GM12878 (cell line): ENCODE data around the gene TNIP2. TPM values are rescaled to one million over a fixed set of nuclear protein-coding genes. Genes with fewer than 3 reads are reported as not detected.
A peak's percentile ranks its signal among the peaks of the same experiment; 100 is the strongest.

Experiments used
- ATAC-seq: fragments of 200-7000 bp; cut with Tn5 transposase; 3 replicates; pipeline ENCODE4 v1.9.1; 2020; ENCODE audit warnings: mild to moderate bottlenecking, moderate library complexity
- BruUV-seq: library from RNA; stranded (reverse); fragments of 400-500 nt; replicated peaks from 2 replicates; lab custom pipeline; 2021; lab: Mats Ljungman, UMichigan
- CTCF ChIA-PET: fragments of 300-600 bp; sonication (Branson Sonifier 250); formaldehyde crosslinking; extraction: SDS; loops from one replicate; lab custom pipeline; 2021; ENCODE audit warnings: inconsistent platforms; lab: Yijun Ruan, JAX
- POLR2A ChIA-PET: fragments of 350-600 bp; formaldehyde crosslinking; extraction: SDS; loops from one replicate; lab custom pipeline; 2021; ENCODE audit warnings: inconsistent platforms; lab: Charles Lee
- RAD21 ChIA-PET: fragments of 300-600 bp; sonication (Branson Sonifier 250); formaldehyde crosslinking; loops from one replicate; lab custom pipeline; 2023; ENCODE audit warnings: antibody characterized with exemption; ENCODE audit not compliant: unreplicated experiment; lab: Charles Lee
- SMC1A ChIA-PET: fragments of 300-600 bp; sonication (Branson Sonifier 250); formaldehyde crosslinking; loops from one replicate; lab custom pipeline; 2023; ENCODE audit not compliant: unreplicated experiment, uncharacterized antibody; lab: Charles Lee
- DNase-seq: peaks from one replicate; pipeline ENCODE4 v3.0.0-alpha.2; 2011; ENCODE audit warnings: low read depth, low spot score
- FAIRE-seq: peaks from 3 replicates; lab custom pipeline; 2011; peaks lifted over from hg19 to GRCh38; lab: Jason Lieb, UNC
- H2AFZ ChIP-seq: 2 replicates; pipeline ENCODE4 v1.6.0; 2011; ENCODE audit warnings: low read depth, low read length, control low read depth; ENCODE audit not compliant: control insufficient read depth
- H3K27ac ChIP-seq: 2 replicates; pipeline ENCODE4 v1.5.1; 2011; ENCODE audit warnings: control low read depth; ENCODE audit not compliant: control insufficient read depth, insufficient read depth
- H3K27me3 ChIP-seq, 2 experiments: replicated peaks in 1 of 2; 2 replicates each; pipeline versions ENCODE4 v1.6.0 to v1.6.1; 2011; ENCODE audit warnings: low read length in 1 of 2; ENCODE audit not compliant: control insufficient read depth in 2 of 2, insufficient read depth in 2 of 2
- H3K36me3 ChIP-seq, 2 experiments: 2 replicates each; pipeline ENCODE4 v1.5.1; 2011; ENCODE audit warnings: low read length in 1 of 2; ENCODE audit not compliant: control insufficient read depth in 2 of 2, insufficient read depth in 2 of 2
- H3K4me1 ChIP-seq: 2 replicates; pipeline ENCODE4 v1.6.1; 2011; ENCODE audit warnings: mild to moderate bottlenecking, low read length, moderate library complexity, mixed read lengths; ENCODE audit not compliant: control insufficient read depth, insufficient read depth
- H3K4me2 ChIP-seq: 2 replicates; pipeline ENCODE4 v1.6.0; 2011; ENCODE audit warnings: control low read depth; ENCODE audit not compliant: control insufficient read depth, insufficient read depth
- H3K4me3 ChIP-seq: fragments of 200-600 bp; sonication (generic); 2 replicates; pipeline ENCODE4 v1.5.1; 2016
- H3K79me2 ChIP-seq: 2 replicates; pipeline ENCODE4 v1.6.0; 2011; ENCODE audit warnings: low read length; ENCODE audit not compliant: control insufficient read depth, insufficient read depth
- H3K9ac ChIP-seq: 2 replicates; pipeline ENCODE4 v1.8.0; 2011; ENCODE audit warnings: low read length, control low read depth, mixed read lengths; ENCODE audit not compliant: control insufficient read depth, insufficient read depth
- H3K9me3 ChIP-seq: replicated peaks from 3 replicates; pipeline ENCODE4 v1.5.1; 2011; ENCODE audit warnings: mild to moderate bottlenecking, low read length; ENCODE audit not compliant: control insufficient read depth, insufficient read depth
- H4K20me1 ChIP-seq: 2 replicates; pipeline ENCODE4 v1.6.0; 2011; ENCODE audit not compliant: control insufficient read depth, insufficient read depth
- MXI1 ChIP-seq: fragments of 150-350 bp; IDR thresholded peaks from 2 replicates; pipeline ENCODE4 v1.6.1; 2011; ENCODE audit warnings: low read depth, mild to moderate bottlenecking, inconsistent platforms, low read length, improper control_type of control experiment
- NBN ChIP-seq: fragments of 450-650 bp; IDR thresholded peaks from 2 replicates; pipeline ENCODE4 v1.6.1; 2016
- NFYB ChIP-seq: IDR thresholded peaks from 2 replicates; pipeline ENCODE4 v1.6.1; 2011; ENCODE audit warnings: low read depth, mild to moderate bottlenecking, low read length, improper control_type of control experiment, moderate library complexity; ENCODE audit not compliant: insufficient read depth
- POLR2A ChIP-seq: IDR thresholded peaks from 2 replicates; pipeline ENCODE4 v1.6.1; 2011; ENCODE audit warnings: low read depth, mild to moderate bottlenecking, low read length
- POLR2AphosphoS5 ChIP-seq: IDR thresholded peaks from 2 replicates; pipeline ENCODE4 v1.6.1; 2011; ENCODE audit warnings: mild to moderate bottlenecking, low read length, inconsistent platforms
- SPI1 ChIP-seq: IDR thresholded peaks from 2 replicates; pipeline ENCODE4 v1.6.1; 2011; ENCODE audit warnings: low read depth, mild to moderate bottlenecking, low read length, moderate library complexity, borderline replicate concordance; ENCODE audit not compliant: insufficient read depth
- TAF1 ChIP-seq: IDR thresholded peaks from 2 replicates; pipeline ENCODE4 v1.6.1; 2011; ENCODE audit warnings: mild to moderate bottlenecking, low read depth, low read length, borderline replicate concordance
- ZBTB33 ChIP-seq: fragments of 450-650 bp; IDR thresholded peaks from 2 replicates; pipeline ENCODE4 v1.6.1; 2017; ENCODE audit warnings: mild to moderate bottlenecking
- WGBS: methylation state at CpG from one replicate; pipeline ENCODE4 v1.1.6; 2016; ENCODE audit warnings: low lambda C conversion rate; ENCODE audit not compliant: insufficient replicate concordance, insufficient coverage; ENCODE audit errors: missing lambda C conversion rate; 5-methylcytosine and 5-hydroxymethylcytosine counted together
- in situ Hi-C: fragments of 300-500 bp; cut with MboI; formaldehyde crosslinking; loops from 9 replicates; pipeline ENCODE4 v1.14.3; 2018; ENCODE audit warnings: mixed read lengths
- intact Hi-C: fragments of 100-400 bp; cut with micrococcal nuclease; formaldehyde crosslinking; loops from one replicate; pipeline ENCODE4 v1.14.2; 2022; ENCODE audit not compliant: unreplicated experiment
- polyA plus RNA-seq, 11 experiments: library from polyadenylated mRNA; depleted of rRNA in 4 of 11; unstranded in 6 of 11; stranded (reverse) in 5 of 11; fragments of >200 nt; fragmentation: Nextera tagmentation in 4 of 11; fragmentation: Illumina TruSeq in 1 of 11; extraction: Ambion mirVana in 4 of 11; extraction: Trizol in 1 of 11; gene quantifications; 1 replicate in 1 of 11; 2 replicates in 10 of 11; pipeline versions ENCODE4 v1.2.1 to v1.2.3, GENCODE V29; 2011 to 2016; ENCODE audit warnings: inconsistent platforms in 2 of 11, missing spikeins in 2 of 11, low read depth in 1 of 11
- total RNA-seq, 4 experiments: library from RNA; depleted of rRNA in 3 of 4; stranded (reverse); fragments of >200 nt in 3 of 4; fragmentation: Illumina TruSeq in 1 of 4; extraction: Trizol in 1 of 4; gene quantifications; 2 replicates each; pipeline versions ENCODE4 v1.2.1 to v1.2.3, GENCODE V29; 2013 to 2021
- TF ChIP-seq, protein P1 (sequence below): fragments of 450-650 bp; IDR thresholded peaks from 2 replicates; pipeline ENCODE4 v1.6.1; 2016; ENCODE audit warnings: mild to moderate bottlenecking, moderate library complexity, borderline replicate concordance
- TF ChIP-seq, protein P2 (sequence below): fragments of 450-650 bp; IDR thresholded peaks from 2 replicates; pipeline ENCODE4 v1.6.1; 2017; ENCODE audit warnings: mild to moderate bottlenecking, moderate library complexity

The TNIP2 gene
- total and polyA plus RNA-seq, 10 of the 15 experiments (the other 5 are each of a cell fraction or from before 2014, with no cell fraction given) = 1.4 to 64.9 (median 45.5) TPM

DNA sequence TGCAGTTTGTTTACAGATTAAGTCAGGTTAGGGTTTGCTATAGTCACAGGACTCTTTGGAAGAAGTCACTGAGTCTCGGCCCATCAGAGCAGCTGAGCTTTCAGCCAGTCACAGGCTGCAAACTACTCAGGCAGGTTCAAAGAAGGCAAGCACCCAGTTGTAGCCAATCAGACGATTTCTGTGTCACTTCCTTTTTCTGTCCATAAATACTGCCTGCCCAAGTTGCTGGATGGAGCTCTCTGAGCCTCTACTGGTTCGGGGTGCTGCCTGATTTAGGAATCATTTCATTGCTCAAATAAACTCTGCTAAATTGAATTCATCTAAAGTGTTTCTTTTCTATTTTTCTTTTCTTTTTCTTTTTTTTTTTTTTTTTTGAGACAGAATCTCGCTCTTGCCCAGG lies 29.5 kb upstream of the TNIP2 start:
- CTCF ChIA-PET = interaction anchor here (1.0 to 1.9 kb wide), 12 partner anchors 10 to 169 kb away, joined by 3 to 9 read pairs (median 4); no protein-coding TSS in a partner anchor
- Histone ChIP-seq H3K9me3 (peaks cover 10% of the 10 kb centered on the region; the same call in 2 of the 3 replicates), H3K27me3 (no peaks in the 10 kb centered on the region), H3K9ac (peak overlapping the region; percentile 35), H2AFZ (peak overlapping the region; percentile 2; the same call in 1 of the 2 replicates), H3K4me2 (no peak overlapping the region), H3K36me3 (no peaks in the 10 kb centered on the region), H3K27ac (peak overlapping the region; percentile 79), H3K4me1 (peaks cover 40% of the 10 kb centered on the region), H3K79me2 (no peaks in the 10 kb centered on the region), H4K20me1 (no peaks in the 10 kb centered on the region), H3K4me3 (no peak overlapping the region)
- peak; percentile 48 for DNase-seq
- RAD21 ChIA-PET = interaction anchor here (0.7 to 3.4 kb wide), 19 partner anchors 14 to 253 kb away, joined by 3 to 43 read pairs (median 5); partner anchors contain the start of genes FAM193A and TNIP2
- peak; percentile 46 for ATAC-seq
- SMC1A ChIA-PET = interaction anchor here (0.7 to 4.3 kb wide), 15 partner anchors 14 to 316 kb away, joined by 3 to 49 read pairs (median 5); partner anchors contain the start of gene RNF4
- FAIRE-seq = peak; percentile 89
- WGBS = 19% methylated on average over 3 of the region's 4 CpGs
- intact Hi-C loops = loop anchor here (2.0 kb wide), 1 partner anchor 15 kb away; no protein-coding TSS in a partner anchor
- BruUV-seq = no TSS peak
- peak; percentile 74; the same call in 1 of the 2 replicates for TF ChIP-seq NFYB
- TF ChIP-seq, protein P1, sequence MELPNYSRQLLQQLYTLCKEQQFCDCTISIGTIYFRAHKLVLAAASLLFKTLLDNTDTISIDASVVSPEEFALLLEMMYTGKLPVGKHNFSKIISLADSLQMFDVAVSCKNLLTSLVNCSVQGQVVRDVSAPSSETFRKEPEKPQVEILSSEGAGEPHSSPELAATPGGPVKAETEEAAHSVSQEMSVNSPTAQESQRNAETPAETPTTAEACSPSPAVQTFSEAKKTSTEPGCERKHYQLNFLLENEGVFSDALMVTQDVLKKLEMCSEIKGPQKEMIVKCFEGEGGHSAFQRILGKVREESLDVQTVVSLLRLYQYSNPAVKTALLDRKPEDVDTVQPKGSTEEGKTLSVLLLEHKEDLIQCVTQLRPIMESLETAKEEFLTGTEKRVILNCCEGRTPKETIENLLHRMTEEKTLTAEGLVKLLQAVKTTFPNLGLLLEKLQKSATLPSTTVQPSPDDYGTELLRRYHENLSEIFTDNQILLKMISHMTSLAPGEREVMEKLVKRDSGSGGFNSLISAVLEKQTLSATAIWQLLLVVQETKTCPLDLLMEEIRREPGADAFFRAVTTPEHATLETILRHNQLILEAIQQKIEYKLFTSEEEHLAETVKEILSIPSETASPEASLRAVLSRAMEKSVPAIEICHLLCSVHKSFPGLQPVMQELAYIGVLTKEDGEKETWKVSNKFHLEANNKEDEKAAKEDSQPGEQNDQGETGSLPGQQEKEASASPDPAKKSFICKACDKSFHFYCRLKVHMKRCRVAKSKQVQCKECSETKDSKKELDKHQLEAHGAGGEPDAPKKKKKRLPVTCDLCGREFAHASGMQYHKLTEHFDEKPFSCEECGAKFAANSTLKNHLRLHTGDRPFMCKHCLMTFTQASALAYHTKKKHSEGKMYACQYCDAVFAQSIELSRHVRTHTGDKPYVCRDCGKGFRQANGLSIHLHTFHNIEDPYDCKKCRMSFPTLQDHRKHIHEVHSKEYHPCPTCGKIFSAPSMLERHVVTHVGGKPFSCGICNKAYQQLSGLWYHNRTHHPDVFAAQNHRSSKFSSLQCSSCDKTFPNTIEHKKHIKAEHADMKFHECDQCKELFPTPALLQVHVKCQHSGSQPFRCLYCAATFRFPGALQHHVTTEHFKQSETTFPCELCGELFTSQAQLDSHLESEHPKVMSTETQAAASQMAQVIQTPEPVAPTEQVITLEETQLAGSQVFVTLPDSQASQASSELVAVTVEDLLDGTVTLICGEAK = no peak
- TF ChIP-seq, protein P2, sequence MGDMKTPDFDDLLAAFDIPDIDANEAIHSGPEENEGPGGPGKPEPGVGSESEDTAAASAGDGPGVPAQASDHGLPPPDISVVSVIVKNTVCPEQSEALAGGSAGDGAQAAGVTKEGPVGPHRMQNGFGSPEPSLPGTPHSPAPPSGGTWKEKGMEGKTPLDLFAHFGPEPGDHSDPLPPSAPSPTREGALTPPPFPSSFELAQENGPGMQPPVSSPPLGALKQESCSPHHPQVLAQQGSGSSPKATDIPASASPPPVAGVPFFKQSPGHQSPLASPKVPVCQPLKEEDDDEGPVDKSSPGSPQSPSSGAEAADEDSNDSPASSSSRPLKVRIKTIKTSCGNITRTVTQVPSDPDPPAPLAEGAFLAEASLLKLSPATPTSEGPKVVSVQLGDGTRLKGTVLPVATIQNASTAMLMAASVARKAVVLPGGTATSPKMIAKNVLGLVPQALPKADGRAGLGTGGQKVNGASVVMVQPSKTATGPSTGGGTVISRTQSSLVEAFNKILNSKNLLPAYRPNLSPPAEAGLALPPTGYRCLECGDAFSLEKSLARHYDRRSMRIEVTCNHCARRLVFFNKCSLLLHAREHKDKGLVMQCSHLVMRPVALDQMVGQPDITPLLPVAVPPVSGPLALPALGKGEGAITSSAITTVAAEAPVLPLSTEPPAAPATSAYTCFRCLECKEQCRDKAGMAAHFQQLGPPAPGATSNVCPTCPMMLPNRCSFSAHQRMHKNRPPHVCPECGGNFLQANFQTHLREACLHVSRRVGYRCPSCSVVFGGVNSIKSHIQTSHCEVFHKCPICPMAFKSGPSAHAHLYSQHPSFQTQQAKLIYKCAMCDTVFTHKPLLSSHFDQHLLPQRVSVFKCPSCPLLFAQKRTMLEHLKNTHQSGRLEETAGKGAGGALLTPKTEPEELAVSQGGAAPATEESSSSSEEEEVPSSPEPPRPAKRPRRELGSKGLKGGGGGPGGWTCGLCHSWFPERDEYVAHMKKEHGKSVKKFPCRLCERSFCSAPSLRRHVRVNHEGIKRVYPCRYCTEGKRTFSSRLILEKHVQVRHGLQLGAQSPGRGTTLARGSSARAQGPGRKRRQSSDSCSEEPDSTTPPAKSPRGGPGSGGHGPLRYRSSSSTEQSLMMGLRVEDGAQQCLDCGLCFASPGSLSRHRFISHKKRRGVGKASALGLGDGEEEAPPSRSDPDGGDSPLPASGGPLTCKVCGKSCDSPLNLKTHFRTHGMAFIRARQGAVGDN = peak; percentile 8; the same call in 1 of the 2 replicates
- TF ChIP-seq POLR2AphosphoS5 = peak; percentile 52; the same call in 1 of the 2 replicates
- no peak for TF ChIP-seq NBN
- TF ChIP-seq ZBTB33 = no peak
- peak; percentile 15; the same call in 1 of the 2 replicates for TF ChIP-seq POLR2A
- TF ChIP-seq TAF1 = peak; percentile 32; the same call in 1 of the 2 replicates
- peak; percentile 83 for TF ChIP-seq SPI1
- no peak for TF ChIP-seq MXI1
- POLR2A ChIA-PET = interaction anchor here (0.5 to 4.4 kb wide), 15 partner anchors 13 to 523 kb away, joined by 3 to 57 read pairs (median 5); partner anchors contain the start of gene MXD4
- in situ Hi-C loops = no loop called here
